HEK293T (cell line): ENCODE data around the gene PIGO.

ENCODE experiments used
- CTCF ChIA-PET: fragments of 350-600 bp; formaldehyde crosslinking; extraction: SDS; loops from one replicate; lab custom pipeline; 2021; ENCODE audit warnings: antibody characterized with exemption, inconsistent platforms; lab: Yijun Ruan, JAX
- POLR2A ChIA-PET: fragments of 350-600 bp; formaldehyde crosslinking; extraction: SDS; loops from one replicate; lab custom pipeline; 2020; ENCODE audit warnings: antibody characterized with exemption, inconsistent platforms; lab: Yijun Ruan, JAX
- DNase-seq: peaks from one replicate; pipeline ENCODE4 v3.0.0; 2012; ENCODE audit warnings: mixed read lengths; ENCODE audit errors: extremely low spot score
- ARNT ChIP-seq: fragments of 450-650 bp; IDR thresholded peaks from 2 replicates; pipeline ENCODE4 v1.6.1; 2017; ENCODE audit warnings: mild to moderate bottlenecking
- BHLHE40 ChIP-seq: fragments of 450-650 bp; IDR thresholded peaks from 2 replicates; pipeline ENCODE4 v1.6.1; 2016; ENCODE audit warnings: mild to moderate bottlenecking, moderate library complexity, borderline replicate concordance
- CTBP1 ChIP-seq: fragments of 450-650 bp; IDR thresholded peaks from 2 replicates; pipeline ENCODE4 v1.6.1; 2016; ENCODE audit warnings: borderline replicate concordance
- FOXA1 ChIP-seq: fragments of 450-650 bp; IDR thresholded peaks from 2 replicates; pipeline ENCODE4 v1.6.1; 2016; ENCODE audit warnings: mild to moderate bottlenecking
- FOXK2 ChIP-seq: fragments of 450-650 bp; IDR thresholded peaks from 2 replicates; pipeline ENCODE4 v1.6.1; 2016; ENCODE audit warnings: mild to moderate bottlenecking
- FOXM1 ChIP-seq: fragments of 450-650 bp; IDR thresholded peaks from 2 replicates; pipeline ENCODE4 v1.6.1; 2017; ENCODE audit warnings: mild to moderate bottlenecking, borderline replicate concordance
- L3MBTL2 ChIP-seq: fragments of 450-650 bp; conservative IDR thresholded peaks from 2 replicates; pipeline ENCODE4 v1.6.1; 2016; ENCODE audit warnings: mild to moderate bottlenecking
- LEF1 ChIP-seq: fragments of 450-650 bp; IDR thresholded peaks from 2 replicates; pipeline ENCODE4 v1.6.1; 2017; ENCODE audit warnings: mild to moderate bottlenecking, borderline replicate concordance
- NFRKB ChIP-seq: fragments of 450-650 bp; IDR thresholded peaks from 2 replicates; pipeline ENCODE4 v1.6.1; 2016; ENCODE audit warnings: mild to moderate bottlenecking, moderate library complexity
- PKNOX1 ChIP-seq: fragments of 450-650 bp; IDR thresholded peaks from 2 replicates; pipeline ENCODE4 v1.6.1; 2016
- SP1 ChIP-seq: fragments of 450-650 bp; IDR thresholded peaks from 2 replicates; pipeline ENCODE4 v1.6.1; 2017
- SUZ12 ChIP-seq: fragments of 450-650 bp; IDR thresholded peaks from 2 replicates; pipeline ENCODE4 v1.6.1; 2016; ENCODE audit warnings: mild to moderate bottlenecking
- TARDBP ChIP-seq: fragments of 450-650 bp; IDR thresholded peaks from 2 replicates; pipeline ENCODE4 v1.6.1; 2016
- ZNF384 ChIP-seq: fragments of 450-650 bp; IDR thresholded peaks from 2 replicates; pipeline ENCODE4 v1.6.1; 2016

PIGO gene

DNA sequence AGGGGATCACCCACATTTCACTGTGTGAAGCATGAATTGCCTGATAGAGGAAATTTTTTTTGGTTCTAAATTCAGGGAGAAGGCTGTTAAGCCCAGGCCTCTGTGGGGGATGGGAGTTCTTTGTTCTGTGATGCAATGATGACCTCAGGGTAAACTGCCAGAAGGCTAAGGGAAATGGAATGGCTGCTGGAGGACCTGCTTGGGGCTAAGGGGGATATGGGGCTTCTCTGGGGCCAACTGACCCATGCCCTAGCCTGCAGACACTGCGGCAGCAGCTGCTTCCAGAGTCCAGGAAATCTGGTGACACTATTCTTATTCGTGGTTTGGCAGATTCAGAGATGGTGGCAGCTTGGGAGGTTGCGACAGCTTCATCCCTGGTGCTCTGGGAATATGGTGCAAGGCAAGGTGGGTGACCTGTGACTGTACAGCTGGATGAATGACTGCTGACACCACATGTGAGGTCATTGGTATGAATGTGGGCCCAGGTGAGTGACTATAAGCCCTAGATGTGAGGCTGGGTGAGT lies 54.2 kb downstream of the PIGO start:
- ChIA-PET POLR2A (no interaction called here), CTCF (interaction anchor here (0.5 to 1.0 kb wide), 3 partner anchors 9 to 217 kb away, joined by 3 to 5 read pairs (median 5); partner anchors contain the start of gene FANCG)
- no peak for DNase-seq
- TF ChIP-seq CTBP1 (no peak), FOXK2 (no peak), SUZ12 (no peak), SP1 (no peak), FOXM1 (no peak), LEF1 (no peak), FOXA1 (no peak), ZNF384 (no peak), NFRKB (no peak), ARNT (no peak), BHLHE40 (no peak), L3MBTL2 (no peak), TARDBP (no peak), PKNOX1 (no peak)
